ENCODE measurements around the gene ELL2. TPM values are rescaled to one million over a fixed set of nuclear protein-coding genes. Genes with fewer than 3 reads are reported as not detected.

ELL2 gene
- polyA plus RNA-seq, 6 donors from 2014 or later, result 6.3 to 10.1 (median 8.3) TPM

GRCh38 chr5:95940758-95941682, 20.6 kb downstream of the ELL2 start:
- ATAC-seq (ENCODE audit: low read depth in 2 of 2) (no peak), DNase-seq (no peak)
- Mint-ChIP-seq H3K4me3 (peak overlapping the region in 1 of 8 donors; percentile 22), H3K27me3 (no peaks in the 10 kb centered on the region), H3K36me3 (peaks cover 4 to 19% of the 10 kb centered on the region in 2 donors), H3K4me1 (peaks cover 3 to 15% (median 13%) of the 10 kb centered on the region in 3 donors), H3K9me3 (peaks cover 0 to 1% (median 0%) of the 10 kb centered on the region in 7 donors), H3K27ac (no peak overlapping the region)

GRCh38 chr5:95939465-95939864, 22.2 kb downstream of the ELL2 start:
- Mint-ChIP-seq H3K4me3 (no peak overlapping the region), H3K36me3 (peaks cover 11 to 20% of the 10 kb centered on the region in 2 donors), H3K4me1 (peaks cover 0 to under 1% (median 0%) of the 10 kb centered on the region in 3 donors), H3K27me3 (no peaks in the 10 kb centered on the region), H3K27ac (no peak overlapping the region), H3K9me3 (peaks cover 0 to 5% (median 0%) of the 10 kb centered on the region in 7 donors)
- DNase-seq (no peak), ATAC-seq (ENCODE audit: low read depth in 2 of 2) (no peak)

GRCh38 chr5:95938766-95939165, 22.9 kb downstream of the ELL2 start:
- no peak for DNase-seq
- Mint-ChIP-seq H3K9me3 (peaks cover 0 to 5% (median 0%) of the 10 kb centered on the region in 7 donors), H3K4me1 (no peaks in the 10 kb centered on the region), H3K27me3 (no peaks in the 10 kb centered on the region), H3K4me3 (no peak overlapping the region), H3K27ac (no peak overlapping the region), H3K36me3 (peaks cover 11 to 20% of the 10 kb centered on the region in 2 donors)
- ATAC-seq (ENCODE audit: low read depth in 2 of 2), result no peak

GRCh38 chr5:95938347-95938746, 23.3 kb downstream of the ELL2 start:
- ATAC-seq (ENCODE audit: low read depth in 2 of 2), result no peak
- Mint-ChIP-seq H3K4me1 (no peaks in the 10 kb centered on the region), H3K27me3 (no peaks in the 10 kb centered on the region)

GRCh38 chr5:95937607-95938152, 24.0 kb downstream of the ELL2 start:
- Mint-ChIP-seq H3K27me3 (no peaks in the 10 kb centered on the region), H3K27ac (peak overlapping the region in 1 of 6 donors; percentile 34), H3K36me3 (peaks cover 11 to 20% of the 10 kb centered on the region in 2 donors), H3K4me3 (no peak overlapping the region), H3K9me3 (peaks cover 0 to 5% (median 0%) of the 10 kb centered on the region in 7 donors), H3K4me1 (no peaks in the 10 kb centered on the region)
- DNase-seq, result no peak
- ATAC-seq (ENCODE audit: low read depth in 2 of 2), result no peak

More at GRCh38 chr5:95938347-95938746, 23.3 kb downstream of the ELL2 start:
- no peak overlapping the region for H3K4me3 Mint-ChIP-seq
- H3K9me3 Mint-ChIP-seq, result peaks cover 0 to 5% (median 0%) of the 10 kb centered on the region in 7 donors
- no peak overlapping the region for H3K27ac Mint-ChIP-seq
- DNase-seq, result no peak
- peaks cover 11 to 20% of the 10 kb centered on the region in 2 donors for H3K36me3 Mint-ChIP-seq

GRCh38 chr5:95936812-95937397, 24.7 kb downstream of the ELL2 start:
- DNase-seq (no peak), ATAC-seq (ENCODE audit: low read depth in 2 of 2) (no peak)
- no peak overlapping the region for H3K27ac Mint-ChIP-seq
- peaks cover 11 to 20% of the 10 kb centered on the region in 2 donors for H3K36me3 Mint-ChIP-seq
- H3K4me3 Mint-ChIP-seq, result no peak overlapping the region
- H3K4me1 Mint-ChIP-seq, result no peaks in the 10 kb centered on the region
- H3K9me3 Mint-ChIP-seq, result peaks cover 0 to 5% (median 0%) of the 10 kb centered on the region in 7 donors
- no peaks in the 10 kb centered on the region for H3K27me3 Mint-ChIP-seq

- no peak overlapping the region for H3K4me3 Mint-ChIP-seq
- H3K27ac Mint-ChIP-seq, result peak overlapping the region in 2 of 6 donors; percentile 30 to 61
- H3K36me3 Mint-ChIP-seq, result peaks cover 11 to 15% of the 10 kb centered on the region in 2 donors
- H3K27me3 Mint-ChIP-seq, result no peaks in the 10 kb centered on the region
- ATAC-seq (ENCODE audit: low read depth in 2 of 2) (no peak), DNase-seq (no peak)
- no peaks in the 10 kb centered on the region for H3K4me1 Mint-ChIP-seq
- peaks cover 0 to 5% (median 0%) of the 10 kb centered on the region in 7 donors for H3K9me3 Mint-ChIP-seq
These were observed 26.0 kb downstream of the ELL2 start for GRCh38 chr5:95935553-95936100.

GRCh38 chr5:95934207-95934804, 27.3 kb downstream of the ELL2 start:
- no peak for DNase-seq
- Mint-ChIP-seq H3K27me3 (no peaks in the 10 kb centered on the region), H3K4me1 (no peaks in the 10 kb centered on the region), H3K27ac (no peak overlapping the region), H3K9me3 (peaks cover 0 to 5% (median 0%) of the 10 kb centered on the region in 7 donors), H3K4me3 (no peak overlapping the region), H3K36me3 (peaks cover 11 to 15% of the 10 kb centered on the region in 2 donors)
- no peak for ATAC-seq (ENCODE audit: low read depth in 2 of 2)

GRCh38 chr5:95932941-95933340, 28.7 kb downstream of the ELL2 start:
- Mint-ChIP-seq H3K4me3 (no peak overlapping the region), H3K4me1 (peaks cover 5 to 12% (median 8%) of the 10 kb centered on the region in 3 donors), H3K36me3 (peaks cover 11 to 15% of the 10 kb centered on the region in 2 donors), H3K27ac (peak overlapping the region in 2 of 6 donors; percentile 28 to 54), H3K27me3 (no peaks in the 10 kb centered on the region), H3K9me3 (peaks cover 0 to 5% (median 0%) of the 10 kb centered on the region in 7 donors)
- ATAC-seq (ENCODE audit: low read depth in 2 of 2), result no peak
- DNase-seq, result no peak

GRCh38 chr5:95931079-95931833, 30.4 kb downstream of the ELL2 start:
- no peak for ATAC-seq (ENCODE audit: low read depth in 2 of 2)

GRCh38 chr5:95930141-95930930, 31.3 kb downstream of the ELL2 start:
- Mint-ChIP-seq H3K4me3 (no peak overlapping the region), H3K4me1 (peaks cover 17 to 30% (median 24%) of the 10 kb centered on the region in 3 donors), H3K27me3 (no peaks in the 10 kb centered on the region), H3K9me3 (no peaks in the 10 kb centered on the region), H3K27ac (no peak overlapping the region), H3K36me3 (peaks cover under 1 to 4% of the 10 kb centered on the region in 2 donors)
- DNase-seq (no peak), ATAC-seq (ENCODE audit: low read depth in 2 of 2) (no peak)

More at GRCh38 chr5:95931079-95931833, 30.4 kb downstream of the ELL2 start:
- Mint-ChIP-seq H3K36me3 (peaks cover 9 to 12% of the 10 kb centered on the region in 2 donors), H3K4me1 (peaks cover 13 to 22% (median 15%) of the 10 kb centered on the region in 3 donors), H3K4me3 (no peak overlapping the region), H3K27me3 (no peaks in the 10 kb centered on the region), H3K9me3 (peaks cover 0 to 5% (median 0%) of the 10 kb centered on the region in 7 donors), H3K27ac (peak overlapping the region in 2 of 6 donors; percentile 43 to 45)
- DNase-seq, result no peak
